GM18858 (cell line): ENCODE measurements around the gene PRPSAP1.
"Not testable (repeated sequence)": the region's sequence is repeated elsewhere in the genome, so short reads cannot be mapped to it uniquely, and the experiment has no call there.

Source experiments
- ATAC-seq: cut with Tn5 transposase; IDR thresholded peaks from one replicate; pipeline ENCODE4 v1.9.1; 2021; ENCODE audit not compliant: unreplicated experiment

The PRPSAP1 gene

DNA sequence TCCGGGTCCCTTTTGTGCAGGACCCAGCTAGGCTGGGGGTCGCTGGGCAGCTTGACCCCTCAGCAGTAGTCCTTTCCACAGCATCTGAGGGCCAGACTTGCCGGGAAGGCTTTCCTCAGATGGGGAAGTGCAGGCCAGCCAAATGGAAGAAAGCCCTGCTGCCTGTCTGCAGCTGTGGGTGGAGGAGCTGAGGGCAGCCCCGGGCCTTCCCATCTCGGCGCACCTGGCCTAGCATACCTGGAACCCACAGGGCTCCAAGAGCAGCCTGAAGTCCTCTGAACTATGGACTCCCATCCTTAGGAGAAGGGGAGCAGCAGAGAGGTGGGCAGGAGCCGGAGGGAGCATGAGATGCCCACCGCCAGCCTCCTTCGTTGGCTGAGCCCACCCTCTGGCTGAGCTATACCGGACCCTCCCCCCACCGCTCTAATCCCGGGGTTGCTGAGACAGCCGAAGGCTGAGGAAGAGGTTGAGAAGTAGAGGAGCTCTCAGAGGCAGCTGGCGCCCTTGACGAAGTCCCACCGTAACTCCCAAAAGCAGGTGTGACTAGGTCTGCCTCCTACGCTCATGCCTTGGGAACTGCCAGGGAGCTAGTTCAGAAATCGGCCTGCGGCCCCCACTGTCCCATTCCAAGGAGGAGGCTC, 75.3 kb downstream of the PRPSAP1 start:
- ATAC-seq: no peak

DNA sequence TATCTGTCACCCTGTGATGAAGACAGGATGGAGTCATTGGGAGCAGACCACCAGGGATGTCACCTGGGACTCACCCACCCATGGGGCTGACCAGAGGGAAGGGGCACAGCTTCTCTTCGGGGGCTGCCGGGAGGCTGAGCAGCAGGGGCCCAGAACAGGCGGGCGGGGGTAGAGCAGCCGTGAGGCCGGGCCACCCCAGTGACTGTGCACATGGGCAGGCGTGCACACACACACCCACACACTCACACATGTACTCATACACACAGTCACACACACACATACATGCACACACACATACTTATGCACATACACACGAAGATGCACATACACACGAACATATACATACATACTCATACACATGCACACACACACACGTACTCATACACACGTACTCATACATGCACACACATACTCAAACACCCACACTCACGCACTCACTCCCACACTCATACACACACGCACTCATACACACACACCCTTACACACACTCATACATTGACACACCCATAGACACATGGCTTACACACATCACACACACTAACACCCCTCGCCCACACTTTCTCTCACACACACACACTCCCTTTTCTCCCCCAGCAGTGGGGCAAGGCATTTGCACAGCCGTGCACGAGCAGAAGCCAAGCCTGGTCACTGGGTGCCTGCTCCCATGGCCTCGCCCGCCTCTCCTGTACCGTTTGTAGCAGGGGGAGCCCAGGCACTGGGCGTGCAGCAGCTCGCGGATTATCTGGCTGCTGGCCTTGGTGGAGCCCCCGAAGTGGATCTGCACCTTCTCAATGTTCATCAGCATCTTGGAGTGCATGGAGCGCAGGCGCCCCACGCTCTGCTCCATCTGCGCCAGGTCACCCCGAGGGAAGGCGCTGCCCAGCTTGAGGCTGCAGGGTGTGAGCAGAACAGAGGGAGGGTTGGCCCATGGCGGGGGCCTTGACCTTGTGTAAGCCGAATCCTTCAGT, 76.1 kb downstream of the PRPSAP1 start:
- ATAC-seq: no peak

- ATAC-seq: no peak
Measured at GRCh38 chr17:76276461-76277299, 77.0 kb downstream of the PRPSAP1 start.

- no peak for ATAC-seq
Measured at GRCh38 chr17:76276069-76276431, 77.7 kb downstream of the PRPSAP1 start.

DNA sequence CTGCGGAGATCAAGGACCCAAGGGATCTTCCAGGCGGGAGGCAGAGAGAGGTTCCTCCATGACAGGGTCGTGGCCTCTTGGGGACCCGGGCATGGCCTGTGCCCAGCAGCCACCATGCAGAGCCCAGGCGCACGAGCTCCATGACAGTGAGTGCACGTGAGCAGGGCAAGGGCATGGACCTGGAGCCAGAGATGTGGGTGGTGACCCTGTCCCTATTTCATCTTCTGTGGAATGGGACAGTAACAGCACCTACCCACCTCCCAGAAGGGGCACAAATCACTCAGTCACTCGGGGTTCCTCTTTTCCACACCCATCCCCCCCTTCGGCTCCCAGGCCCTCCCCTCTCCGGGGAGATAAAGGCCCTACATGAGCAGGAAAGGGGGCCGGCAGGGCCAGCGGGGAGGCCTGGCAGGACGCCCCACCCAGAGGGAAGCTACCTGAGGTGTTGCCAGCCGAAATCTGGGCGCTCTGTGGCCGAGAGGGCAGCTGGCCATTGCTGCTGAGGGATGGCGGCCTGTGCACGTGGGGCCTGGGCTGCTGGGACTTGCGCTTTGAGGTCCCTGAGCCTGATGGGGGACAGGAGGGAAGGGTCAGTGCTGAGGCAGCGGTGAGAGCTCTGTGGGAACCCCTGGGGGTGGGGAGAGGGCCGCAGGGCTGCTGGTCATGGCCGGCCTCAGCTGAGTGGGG, 78.2 kb downstream of the PRPSAP1 start:
- no peak for ATAC-seq

DNA sequence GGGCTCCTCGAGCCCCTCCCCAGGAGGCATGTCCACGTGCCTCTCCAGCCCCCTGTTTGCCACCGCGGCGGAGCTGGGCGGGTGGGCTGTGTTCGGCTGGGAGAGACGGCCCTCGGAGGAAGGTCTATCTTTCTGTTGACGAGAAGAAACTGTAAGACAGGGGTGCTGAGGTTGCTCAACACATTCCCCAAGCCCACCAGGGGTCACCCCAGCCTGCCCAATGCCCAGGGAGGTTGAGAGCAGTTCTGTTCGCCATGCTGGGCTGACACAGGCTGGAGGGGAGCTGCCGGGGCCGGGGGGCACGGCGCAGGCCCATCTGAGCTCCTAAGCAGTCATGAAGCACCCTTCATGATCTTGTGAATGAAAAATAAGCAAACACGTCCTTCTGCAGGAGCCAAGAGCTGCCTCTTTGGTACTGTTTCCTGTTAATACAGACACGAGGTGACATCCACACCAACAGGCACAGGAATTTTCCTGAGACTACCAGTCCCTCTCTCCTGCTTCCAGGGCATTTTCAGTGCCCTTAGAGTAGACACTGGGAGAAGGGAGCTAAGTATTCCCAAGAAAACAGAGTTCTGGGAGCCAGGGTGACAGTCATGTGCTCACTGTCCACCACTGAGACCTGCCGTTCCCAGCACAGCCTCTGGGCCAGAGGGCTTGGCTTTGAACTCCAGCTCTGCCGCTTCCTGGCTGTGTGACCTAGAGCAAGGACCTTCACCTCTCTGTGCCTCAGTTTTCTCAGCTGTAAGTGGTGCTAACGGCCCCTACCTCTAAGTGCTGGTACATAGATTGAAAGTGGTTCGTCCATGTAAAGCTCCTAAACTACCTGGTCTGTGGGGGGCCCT, 79.4 kb downstream of the PRPSAP1 start:
- ATAC-seq: no peak

GRCh38 chr17:76273445-76274111, 80.1 kb downstream of the PRPSAP1 start:
- no peak for ATAC-seq

DNA sequence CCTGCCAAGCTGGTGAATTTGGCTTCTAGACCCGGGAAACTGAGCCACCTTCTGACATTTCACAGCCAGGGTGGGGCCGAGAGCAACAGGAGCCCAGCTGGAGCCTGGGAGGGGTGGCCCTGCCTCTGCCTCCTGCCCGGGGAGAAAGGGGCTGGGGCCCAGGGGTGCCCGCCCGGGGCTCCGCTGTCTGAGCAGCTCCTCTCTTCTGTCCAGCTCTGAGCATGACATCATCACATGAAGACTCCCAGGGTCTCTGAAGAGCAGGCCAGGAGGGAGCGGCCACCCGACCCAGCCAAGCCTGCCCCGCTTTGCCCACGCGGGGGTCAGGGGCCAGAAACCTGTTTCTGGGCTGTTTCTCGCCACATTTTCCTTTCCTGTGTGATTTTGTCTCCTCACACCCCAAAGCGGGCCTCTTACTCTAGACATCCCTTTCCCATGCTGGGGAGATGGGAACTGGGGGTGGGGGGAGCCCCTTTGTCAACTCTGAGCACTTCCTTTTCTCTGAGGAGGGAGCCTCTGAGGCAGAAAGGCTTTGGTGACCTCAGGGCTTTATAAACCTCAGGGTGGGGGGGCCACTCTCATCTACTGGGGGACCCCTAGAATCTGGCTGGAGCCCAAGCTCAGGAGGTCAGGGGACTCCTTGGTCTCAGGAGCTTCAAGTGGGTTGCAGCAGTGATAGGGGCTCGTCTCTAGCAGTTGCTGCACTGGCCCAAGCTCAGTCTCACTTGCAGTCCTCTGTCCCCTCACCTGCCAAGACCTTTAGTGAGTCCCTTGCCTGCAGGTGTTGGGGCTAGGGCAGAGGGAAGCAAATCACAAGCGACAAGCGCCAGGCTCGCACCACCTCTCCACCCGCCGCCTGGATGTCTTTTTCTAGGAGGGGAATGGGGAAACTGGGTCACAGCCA, 80.9 kb downstream of the PRPSAP1 start:
- no peak for ATAC-seq

- peak; percentile 28 for ATAC-seq
Measured at GRCh38 chr17:76271669-76272540, 81.8 kb downstream of the PRPSAP1 start.

DNA sequence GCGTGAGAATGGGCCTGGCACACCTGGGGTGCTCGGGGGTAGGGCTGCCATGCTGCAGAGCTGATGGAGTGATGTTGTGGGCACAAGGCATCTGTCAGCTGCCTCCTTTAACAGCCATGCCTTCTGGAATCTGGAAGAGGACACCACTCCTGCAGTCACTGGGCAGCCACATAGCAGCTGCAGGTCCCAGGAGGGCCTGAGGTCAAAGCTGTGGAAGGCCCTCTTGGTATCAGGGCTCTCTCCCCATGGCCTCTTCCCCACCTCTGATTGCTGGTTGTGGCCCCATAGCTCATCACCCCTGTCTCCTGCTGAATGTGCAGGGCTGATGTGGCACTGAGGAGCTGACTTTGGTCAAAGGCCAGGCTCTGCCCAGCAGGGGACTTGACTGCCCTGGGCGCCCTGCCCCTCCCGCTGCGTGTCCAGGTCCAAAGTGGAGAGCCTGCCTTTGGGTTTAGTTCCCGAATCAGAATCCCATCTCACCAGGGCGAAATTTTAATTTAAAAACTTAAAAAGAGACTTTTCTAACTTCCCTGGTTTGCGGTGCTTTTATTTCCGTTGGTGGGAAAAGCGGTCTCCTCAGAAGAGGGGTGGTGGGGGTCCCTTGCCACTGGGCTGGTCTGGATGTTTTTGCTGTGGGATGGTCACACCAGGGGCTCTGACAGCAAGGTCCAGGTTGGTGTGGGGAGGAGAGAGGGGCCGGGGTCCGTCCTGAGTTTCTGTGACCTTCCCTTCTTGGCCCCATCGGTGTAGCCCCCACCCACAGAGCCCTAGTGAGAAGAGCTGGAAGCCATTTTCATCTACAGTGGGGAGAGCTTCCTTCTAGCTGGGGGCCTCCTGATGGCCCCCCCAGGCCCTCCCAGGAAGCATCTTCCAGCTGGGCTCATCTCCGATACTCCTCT, 82.7 kb downstream of the PRPSAP1 start:
- peak; percentile 3 for ATAC-seq

- ATAC-seq: no peak
Measured at GRCh38 chr17:76270127-76270592, 83.6 kb downstream of the PRPSAP1 start.

- no peak for ATAC-seq
Measured at GRCh38 chr17:76268991-76269981, 84.4 kb downstream of the PRPSAP1 start.

DNA sequence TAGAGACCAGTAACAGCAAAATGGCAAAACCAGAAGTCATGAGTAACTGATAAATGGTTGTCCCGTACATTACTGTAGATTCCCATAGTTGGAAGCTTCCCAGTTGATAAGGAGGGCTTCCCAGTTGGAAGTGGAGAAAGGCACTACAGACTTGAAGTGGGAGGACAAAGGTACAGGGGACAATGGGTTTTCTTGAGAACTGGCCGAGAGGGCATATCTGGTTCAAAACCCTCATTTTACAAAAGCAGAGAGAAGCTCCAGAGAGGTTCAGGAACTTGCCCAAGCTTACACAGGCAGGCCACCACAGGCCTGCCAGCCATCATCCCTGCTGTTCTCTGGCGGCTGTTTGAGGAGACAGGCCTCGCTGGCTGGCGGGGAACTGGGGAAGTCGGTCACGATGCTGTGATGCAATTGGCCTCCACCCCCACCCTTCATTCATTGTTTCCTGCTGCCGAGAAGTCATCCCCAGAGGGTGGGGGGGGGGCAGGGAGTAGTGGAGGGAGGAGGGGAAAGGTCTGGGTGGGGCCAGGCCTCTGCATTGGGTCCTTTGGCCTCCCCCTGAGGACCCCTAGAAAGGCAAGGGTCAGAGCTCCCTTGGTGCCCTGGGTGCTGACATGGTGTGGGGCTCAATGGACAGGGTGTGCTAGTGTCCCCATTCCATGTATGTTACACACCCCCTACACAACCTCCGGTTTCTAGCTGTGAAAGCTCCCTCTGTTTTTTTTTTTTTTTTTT, 85.5 kb downstream of the PRPSAP1 start:
- ATAC-seq: no peak

DNA sequence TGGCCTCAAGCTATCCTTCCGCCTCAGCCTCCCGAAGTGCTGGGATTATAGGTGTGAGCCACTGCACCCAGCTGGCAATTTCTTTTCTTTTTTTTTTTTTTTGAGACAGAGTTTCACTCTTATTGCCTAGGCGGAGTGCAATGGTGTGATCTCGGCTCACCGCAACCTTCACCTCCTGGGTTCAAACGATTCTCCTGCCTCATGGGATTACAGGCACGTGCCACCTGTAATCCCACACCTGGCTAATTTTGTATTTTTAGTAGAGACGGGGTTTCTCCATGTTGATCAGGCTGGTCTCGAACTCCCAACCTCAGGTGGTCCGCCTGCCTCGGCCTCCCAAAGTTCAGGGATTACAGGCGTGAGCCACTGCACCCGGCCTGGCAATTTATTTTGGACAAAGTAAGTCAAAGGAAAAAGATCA, 86.1 kb downstream of the PRPSAP1 start:
- not testable (repeated sequence) for ATAC-seq
